ENCODE data around the gene ALG10B.

Gene ALG10B, protein sequence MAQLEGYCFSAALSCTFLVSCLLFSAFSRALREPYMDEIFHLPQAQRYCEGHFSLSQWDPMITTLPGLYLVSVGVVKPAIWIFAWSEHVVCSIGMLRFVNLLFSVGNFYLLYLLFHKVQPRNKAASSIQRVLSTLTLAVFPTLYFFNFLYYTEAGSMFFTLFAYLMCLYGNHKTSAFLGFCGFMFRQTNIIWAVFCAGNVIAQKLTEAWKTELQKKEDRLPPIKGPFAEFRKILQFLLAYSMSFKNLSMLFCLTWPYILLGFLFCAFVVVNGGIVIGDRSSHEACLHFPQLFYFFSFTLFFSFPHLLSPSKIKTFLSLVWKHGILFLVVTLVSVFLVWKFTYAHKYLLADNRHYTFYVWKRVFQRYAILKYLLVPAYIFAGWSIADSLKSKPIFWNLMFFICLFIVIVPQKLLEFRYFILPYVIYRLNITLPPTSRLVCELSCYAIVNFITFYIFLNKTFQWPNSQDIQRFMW

DNA sequence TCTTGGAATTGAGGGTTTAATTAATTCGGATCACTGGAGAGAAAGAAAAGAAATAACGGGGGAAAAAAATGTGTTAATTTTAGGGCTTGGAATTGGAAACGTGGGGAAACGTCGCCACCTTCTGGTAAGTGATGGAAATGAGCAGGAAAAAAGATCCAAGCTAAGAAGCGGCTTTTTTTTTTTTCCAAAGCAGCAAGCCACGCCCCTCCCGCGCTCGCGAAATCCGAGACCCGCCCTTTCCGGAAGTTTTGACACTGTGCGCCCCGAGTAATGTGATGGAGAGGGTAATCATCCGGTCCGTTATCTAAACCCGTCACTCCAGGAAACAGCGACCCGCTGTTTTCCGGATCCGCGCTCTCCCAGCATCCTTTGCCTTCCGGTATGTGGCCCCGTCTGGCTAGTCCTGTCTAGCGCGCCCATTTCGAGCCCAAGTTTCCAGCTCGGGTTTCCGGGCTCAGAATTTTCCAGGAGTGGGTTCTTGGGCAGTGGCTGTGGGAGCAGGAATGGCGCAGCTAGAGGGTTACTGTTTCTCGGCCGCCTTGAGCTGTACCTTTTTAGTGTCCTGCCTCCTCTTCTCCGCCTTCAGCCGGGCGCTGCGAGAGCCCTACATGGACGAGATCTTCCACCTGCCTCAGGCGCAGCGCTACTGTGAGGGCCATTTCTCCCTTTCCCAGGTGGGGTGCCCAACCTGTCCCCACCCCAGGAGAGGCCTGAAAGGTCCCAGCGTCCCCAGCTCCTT is at the start of gene ALG10B:
Gene ALG10B, plus strand, starts transcription at position 384 of the 739 bp plus-strand sequence. Its CDS starts 120 bp downstream, at position 504.
- no peaks in the 10 kb centered on the region for H3K9me3 ChIP-seq (ENCODE audit: severe bottlenecking)
- H3K36me3 ChIP-seq (ENCODE audit: low read depth) = peaks cover 10% of the 10 kb centered on the region
- H3K4me1 ChIP-seq (ENCODE audit: insufficient read depth, poor library complexity, severe bottlenecking) = peaks cover 4% of the 10 kb centered on the region
- TF ChIP-seq, protein P1, sequence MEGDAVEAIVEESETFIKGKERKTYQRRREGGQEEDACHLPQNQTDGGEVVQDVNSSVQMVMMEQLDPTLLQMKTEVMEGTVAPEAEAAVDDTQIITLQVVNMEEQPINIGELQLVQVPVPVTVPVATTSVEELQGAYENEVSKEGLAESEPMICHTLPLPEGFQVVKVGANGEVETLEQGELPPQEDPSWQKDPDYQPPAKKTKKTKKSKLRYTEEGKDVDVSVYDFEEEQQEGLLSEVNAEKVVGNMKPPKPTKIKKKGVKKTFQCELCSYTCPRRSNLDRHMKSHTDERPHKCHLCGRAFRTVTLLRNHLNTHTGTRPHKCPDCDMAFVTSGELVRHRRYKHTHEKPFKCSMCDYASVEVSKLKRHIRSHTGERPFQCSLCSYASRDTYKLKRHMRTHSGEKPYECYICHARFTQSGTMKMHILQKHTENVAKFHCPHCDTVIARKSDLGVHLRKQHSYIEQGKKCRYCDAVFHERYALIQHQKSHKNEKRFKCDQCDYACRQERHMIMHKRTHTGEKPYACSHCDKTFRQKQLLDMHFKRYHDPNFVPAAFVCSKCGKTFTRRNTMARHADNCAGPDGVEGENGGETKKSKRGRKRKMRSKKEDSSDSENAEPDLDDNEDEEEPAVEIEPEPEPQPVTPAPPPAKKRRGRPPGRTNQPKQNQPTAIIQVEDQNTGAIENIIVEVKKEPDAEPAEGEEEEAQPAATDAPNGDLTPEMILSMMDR (IDR thresholded peaks at IDR 0.05; ENCODE audit: poor library complexity, severe bottlenecking) = peak; percentile 66
- peak within 1 kb of the TSS; percentile 68 for H3K4me3 ChIP-seq (ENCODE audit: severe bottlenecking)
- DNase-seq (ENCODE audit: low spot score) = peak; percentile 91
- H3K27ac ChIP-seq (ENCODE audit: poor library complexity, severe bottlenecking) = peak within 1 kb of the TSS; percentile 51
- H3K27me3 ChIP-seq (ENCODE audit: insufficient read depth, poor library complexity, severe bottlenecking) = no peaks in the 10 kb centered on the region
- peak; percentile 100 for ATAC-seq (ENCODE audit: low read depth)

DNA sequence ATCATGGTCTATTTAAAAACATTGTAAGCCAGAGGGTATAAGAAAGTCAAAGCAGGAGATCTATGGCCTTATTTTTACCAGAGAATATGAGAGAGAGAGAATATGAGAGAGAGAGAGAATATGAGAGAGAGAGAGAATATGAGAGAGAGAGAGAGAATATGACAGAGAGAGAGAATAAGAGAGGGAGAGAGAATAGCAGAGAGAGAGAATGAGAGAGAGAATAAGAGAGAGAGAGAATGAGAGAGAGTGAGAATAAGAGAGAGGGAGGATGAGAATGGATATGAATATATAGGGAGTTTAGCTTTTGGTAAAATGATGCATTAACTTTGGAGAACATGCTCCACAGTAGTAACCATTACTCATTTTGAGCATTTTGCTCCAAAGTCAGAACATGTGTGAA is 48.0 kb upstream of the ALG10B start:
- H3K4me1 ChIP-seq (ENCODE audit: insufficient read depth, poor library complexity, severe bottlenecking) = peaks cover 12% of the 10 kb centered on the region
- TF ChIP-seq, protein P1 (IDR thresholded peaks at IDR 0.05; ENCODE audit: poor library complexity, severe bottlenecking) = no peak
- no peak overlapping the region for H3K27ac ChIP-seq (ENCODE audit: poor library complexity, severe bottlenecking)
- H3K4me3 ChIP-seq (ENCODE audit: severe bottlenecking) = no peak overlapping the region
- no peaks in the 10 kb centered on the region for H3K9me3 ChIP-seq (ENCODE audit: severe bottlenecking)
- DNase-seq (ENCODE audit: low spot score) = no peak
- H3K27me3 ChIP-seq (ENCODE audit: insufficient read depth, poor library complexity, severe bottlenecking) = no peaks in the 10 kb centered on the region
- no peaks in the 10 kb centered on the region for H3K36me3 ChIP-seq (ENCODE audit: low read depth)
- ATAC-seq (ENCODE audit: low read depth) = no peak

DNA sequence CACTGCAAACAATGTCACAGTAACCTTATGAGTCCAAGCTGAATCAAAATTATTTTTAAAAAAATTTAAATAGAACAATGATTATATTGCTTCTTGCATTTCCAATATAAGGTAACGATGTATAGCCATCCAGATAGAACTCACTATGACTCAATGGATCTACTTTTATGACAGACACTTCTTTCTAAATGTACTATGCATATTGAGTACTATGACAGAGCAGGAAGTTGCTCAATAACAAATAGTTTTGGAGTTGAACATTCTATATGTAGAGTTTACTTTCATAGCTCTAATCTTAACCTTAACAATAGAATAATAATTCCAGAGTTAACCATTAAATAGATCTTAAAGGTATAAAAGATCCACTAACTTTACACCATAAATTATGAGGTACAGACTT is 46.7 kb upstream of the ALG10B start:
- Histone ChIP-seq H3K27ac (ENCODE audit: poor library complexity, severe bottlenecking) (peak overlapping the region; percentile 43), H3K4me1 (ENCODE audit: insufficient read depth, poor library complexity, severe bottlenecking) (peaks cover 12% of the 10 kb centered on the region), H3K27me3 (ENCODE audit: insufficient read depth, poor library complexity, severe bottlenecking) (no peaks in the 10 kb centered on the region), H3K36me3 (ENCODE audit: low read depth) (no peaks in the 10 kb centered on the region), H3K9me3 (ENCODE audit: severe bottlenecking) (no peaks in the 10 kb centered on the region), H3K4me3 (ENCODE audit: severe bottlenecking) (no peak overlapping the region)
- DNase-seq (ENCODE audit: low spot score) (no peak), ATAC-seq (ENCODE audit: low read depth) (peak; percentile 86)
- TF ChIP-seq, protein P1 (IDR thresholded peaks at IDR 0.05; ENCODE audit: poor library complexity, severe bottlenecking) = no peak

DNA sequence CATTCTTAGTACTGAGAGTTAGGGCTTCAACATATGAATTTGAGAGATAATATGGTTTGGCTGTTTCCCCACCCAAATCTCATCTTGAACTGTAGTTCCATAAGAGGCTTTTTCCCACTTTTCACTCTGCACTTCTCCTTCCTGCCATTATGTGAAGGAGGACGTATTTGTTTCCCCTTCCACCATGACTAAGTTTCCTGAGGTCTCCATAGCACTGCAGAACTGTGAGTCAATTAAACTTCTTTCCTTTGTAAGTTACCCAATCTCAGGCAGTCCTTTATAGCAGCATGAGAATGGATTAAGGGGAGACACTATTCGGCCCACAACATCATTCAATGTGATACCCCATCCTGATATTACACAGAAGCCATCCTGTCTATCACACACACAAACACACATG is 36.8 kb upstream of the ALG10B start:
- Histone ChIP-seq H3K4me3 (ENCODE audit: severe bottlenecking) (no peak overlapping the region), H3K9me3 (ENCODE audit: severe bottlenecking) (no peaks in the 10 kb centered on the region), H3K36me3 (ENCODE audit: low read depth) (no peaks in the 10 kb centered on the region), H3K4me1 (ENCODE audit: insufficient read depth, poor library complexity, severe bottlenecking) (peaks cover 28% of the 10 kb centered on the region), H3K27ac (ENCODE audit: poor library complexity, severe bottlenecking) (no peak overlapping the region), H3K27me3 (ENCODE audit: insufficient read depth, poor library complexity, severe bottlenecking) (no peaks in the 10 kb centered on the region)
- no peak for DNase-seq (ENCODE audit: low spot score)
- peak; percentile 33; the same call in 1 of the 3 replicates for ATAC-seq (ENCODE audit: low read depth)
- TF ChIP-seq, protein P1 (IDR thresholded peaks at IDR 0.05; ENCODE audit: poor library complexity, severe bottlenecking) = no peak

Data from RWPE2 (cell line).